Activated CD4-positive, alpha-beta T cell treated with anti-CD3 and anti-CD28 coated beads for 24 hours (primary cell): ENCODE data around the gene LRRC37B.
"Not testable (repeated sequence)": the region's sequence is repeated elsewhere in the genome, so short reads cannot be mapped to it uniquely, and the experiment has no call there.

Experiments
- DNase-seq, 2 donors: peaks; one replicate each; pipeline ENCODE4 v3.0.0-alpha.2; 2020; ENCODE audit warnings: low read depth in 2 of 2

Gene LRRC37B

GRCh38 chr17:32086833-32087232 is 79.7 kb downstream of the LRRC37B start:
- not testable (repeated sequence) for DNase-seq

- not testable (repeated sequence) for DNase-seq
Observed at GRCh38 chr17:32092062-32092461, 84.9 kb downstream of the LRRC37B start.

- DNase-seq: no peak
Observed at GRCh38 chr17:32099686-32100085, 92.5 kb downstream of the LRRC37B start.

DNA sequence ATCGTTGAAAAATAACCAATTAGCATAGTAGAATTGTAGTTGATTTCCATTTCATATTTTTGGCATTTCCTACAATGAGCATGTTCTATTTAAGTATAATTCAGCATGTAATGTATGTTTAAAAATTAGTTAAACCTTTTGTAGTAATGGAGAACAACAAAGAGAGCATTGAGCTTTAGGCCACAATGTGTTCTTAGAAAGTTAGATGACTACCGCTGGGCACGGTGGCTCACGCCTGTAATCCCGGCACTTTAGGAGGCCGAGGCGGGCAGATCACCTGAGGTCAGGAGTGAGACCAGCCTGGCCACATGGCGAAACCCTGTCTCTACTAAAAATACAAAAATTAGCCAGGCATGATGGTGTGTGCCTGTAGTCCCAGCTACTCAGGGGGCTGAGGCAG is 93.1 kb downstream of the LRRC37B start:
- not testable (repeated sequence) for DNase-seq

- DNase-seq: no peak
Observed at GRCh38 chr17:32100971-32101631, 93.9 kb downstream of the LRRC37B start.

DNA sequence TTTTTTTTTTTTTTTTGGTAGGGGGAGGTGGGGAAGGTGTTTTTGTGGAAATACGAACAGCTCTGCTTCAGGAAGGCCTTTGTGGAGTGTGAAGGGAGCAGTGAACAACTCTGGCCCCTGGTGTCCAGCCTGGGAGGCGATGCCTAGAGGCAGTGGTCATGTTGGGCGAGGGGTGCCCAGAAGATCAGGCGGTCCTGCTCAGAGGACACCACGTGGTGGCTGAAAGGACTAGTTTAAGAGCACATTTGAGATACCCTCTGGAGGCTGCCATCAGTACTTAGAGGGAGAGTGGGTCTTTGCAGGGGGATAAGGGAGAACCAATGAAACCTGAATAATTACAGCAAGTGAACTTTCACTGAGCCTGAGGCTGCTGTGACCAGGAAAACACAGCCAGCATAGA is 95.0 kb downstream of the LRRC37B start:
- DNase-seq: no peak

DNA sequence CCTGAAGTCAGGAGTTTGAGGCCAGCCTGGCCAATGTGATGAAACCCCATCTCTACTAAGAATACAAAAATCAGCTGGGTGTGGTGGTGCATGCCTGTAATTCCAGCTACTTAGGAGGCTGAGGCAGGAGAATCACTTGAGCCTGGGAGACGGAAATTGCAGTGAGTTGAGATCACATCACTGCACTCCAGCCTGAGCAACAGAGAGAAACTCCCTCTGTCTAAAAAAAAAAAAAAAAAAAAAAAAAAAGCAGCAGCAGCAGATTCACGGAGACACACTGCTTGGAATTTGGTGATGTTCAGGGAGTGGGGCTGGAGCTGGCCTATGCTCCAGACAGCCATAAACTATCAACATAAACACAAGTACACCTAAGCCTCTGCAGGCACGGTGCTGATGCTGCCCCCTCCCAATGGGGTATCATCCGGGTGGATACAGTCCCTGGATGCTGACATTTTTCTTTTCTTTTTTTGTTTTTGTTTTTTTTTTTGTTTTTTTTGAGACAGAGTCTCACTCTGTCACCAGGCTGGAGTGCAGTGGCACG is 95.5 kb downstream of the LRRC37B start:
- no peak for DNase-seq
